ENCODE measurements around the gene FAM222B. TPM values are rescaled to one million over a fixed set of nuclear protein-coding genes. Genes with fewer than 3 reads are reported as not detected.
A peak's percentile ranks its signal among the peaks of the same experiment; 100 is the strongest.

Gene FAM222B
- total and polyA plus RNA-seq, 2 of the 4 experiments (the other 2 are of a cell fraction): 2.5 to 10.8 TPM

- in situ Hi-C loops (cut with MboI; ENCODE audit: low sequenced_read_pairs): no loop called here
Measured at GRCh38 chr17:28755486-28755885, 87.1 kb downstream of the FAM222B start.

More at GRCh38 chr17:28755486-28755885, 87.1 kb downstream of the FAM222B start:
- Histone ChIP-seq H3K4ac (ENCODE audit: low read depth, low read length) (no peak overlapping the region), H2BK5ac (ENCODE audit: low read depth, low read length, poor library complexity, severe bottlenecking) (no peak overlapping the region), H3K4me3 (ENCODE audit: insufficient read depth, low read depth, low read length) (no peak overlapping the region), H3K23ac (ENCODE audit: low read depth, low read length) (peak overlapping the region; percentile 7; the same call in 1 of the 2 replicates), H4K91ac (ENCODE audit: insufficient read depth, low read depth, low read length) (no peak overlapping the region), H3K18ac (ENCODE audit: low read depth, low read length) (no peak overlapping the region), H3K56ac (ENCODE audit: extremely low read depth, insufficient read depth, low read length) (no peak overlapping the region), H3K27me3 (ENCODE audit: control insufficient read depth, insufficient read depth, low read length) (no peaks in the 10 kb centered on the region), H2AK9ac (replicated peaks; ENCODE audit: low read depth, low read length, poor library complexity) (no peak overlapping the region), H2AFZ (replicated peaks; ENCODE audit: low read length, poor library complexity) (no peak overlapping the region), H3K36me3 (ENCODE audit: control insufficient read depth, insufficient read depth, low read length) (peaks cover 43% of the 10 kb centered on the region), H3K9me3 (ENCODE audit: control insufficient read depth, insufficient read depth, low read length) (no peaks in the 10 kb centered on the region), H4K20me1 (ENCODE audit: insufficient read depth, low read length) (peaks cover 33% of the 10 kb centered on the region), H3K9ac (ENCODE audit: low read depth, low read length) (no peak overlapping the region), H2BK20ac (ENCODE audit: low read depth, low read length) (no peak overlapping the region), H2BK120ac (ENCODE audit: low read depth, low read length) (no peak overlapping the region), H3K79me1 (ENCODE audit: low read depth in 1 of 2, low read length in 2 of 2) (peaks cover 15 to 64% of the 10 kb centered on the region in 2 experiments), H4K8ac (ENCODE audit: low read depth in 2 of 2, low read length in 2 of 2) (no peak overlapping the region), H2AK5ac (ENCODE audit: low read depth, low read length) (peak overlapping the region; percentile 7; the same call in 1 of the 2 replicates), H4K5ac (ENCODE audit: low read depth, low read length) (no peak overlapping the region), H3K27ac (ENCODE audit: insufficient read depth, low read length) (no peak overlapping the region), H3K14ac (replicated peaks; ENCODE audit: low read depth, low read length) (no peak overlapping the region), H3K4me2 (ENCODE audit: low read depth, low read length) (peak overlapping the region; percentile 26; the same call in 1 of the 2 replicates), H3K4me1 (ENCODE audit: control insufficient read depth, insufficient read depth, low read length) (peaks cover 3% of the 10 kb centered on the region), H3K9me1 (ENCODE audit: insufficient read depth, low read length) (no peaks in the 10 kb centered on the region), H2BK15ac (ENCODE audit: low read depth, low read length) (no peak overlapping the region)
- no peak for DNase-seq
- WGBS, 2 experiments (ENCODE audit: extremely low coverage in 2 of 2, insufficient read length in 1 of 2): 100% methylated on average over 1 of the region's 7 CpGs; no CpG with 5 or more reads in 1 of the 2 experiments
- POLR2A ChIA-PET (ENCODE audit: unreplicated experiment): no interaction called here
- dilution Hi-C loops (cut with HindIII; ENCODE audit: low sequenced_read_pairs, unreplicated experiment) (no loop called here), intact Hi-C loops (cut with micrococcal nuclease) (no loop called here)
- TF ChIP-seq SMC3 (IDR thresholded peaks at IDR 0.05; ENCODE audit: low read depth, low read length): no peak
- TF ChIP-seq MXI1 (IDR thresholded peaks at IDR 0.05; ENCODE audit: borderline replicate concordance, low read depth, low read length): no peak
- TF ChIP-seq BHLHE40 (IDR thresholded peaks at IDR 0.05; ENCODE audit: low read depth, low read length): no peak
- no peak for TF ChIP-seq RFX5 (IDR thresholded peaks at IDR 0.05; ENCODE audit: low read depth, low read length)
- no peak for TF ChIP-seq NFE2L2 (IDR thresholded peaks at IDR 0.05; ENCODE audit: low read depth, low read length)
- TF ChIP-seq, protein P1, sequence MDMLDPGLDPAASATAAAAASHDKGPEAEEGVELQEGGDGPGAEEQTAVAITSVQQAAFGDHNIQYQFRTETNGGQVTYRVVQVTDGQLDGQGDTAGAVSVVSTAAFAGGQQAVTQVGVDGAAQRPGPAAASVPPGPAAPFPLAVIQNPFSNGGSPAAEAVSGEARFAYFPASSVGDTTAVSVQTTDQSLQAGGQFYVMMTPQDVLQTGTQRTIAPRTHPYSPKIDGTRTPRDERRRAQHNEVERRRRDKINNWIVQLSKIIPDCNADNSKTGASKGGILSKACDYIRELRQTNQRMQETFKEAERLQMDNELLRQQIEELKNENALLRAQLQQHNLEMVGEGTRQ (IDR thresholded peaks at IDR 0.05; ENCODE audit: low read depth, low read length): no peak
- TF ChIP-seq CHD1 (IDR thresholded peaks at IDR 0.05; ENCODE audit: low read depth, low read length): no peak
- no peak for TF ChIP-seq RCOR1 (IDR thresholded peaks at IDR 0.05; ENCODE audit: insufficient replicate concordance, low read length)
- no TSS peak for BruUV-seq (replicated peaks)
- CTCF ChIA-PET: no interaction called here
- peak; percentile 33 for ATAC-seq (ENCODE audit: low read depth)

Data from IMR-90 (cell line).